Breast epithelium (tissue), 4 donors: ENCODE data around the gene PLCB3. TPM values are rescaled to one million over a fixed set of nuclear protein-coding genes. Genes with fewer than 3 reads are reported as not detected.
A peak's percentile ranks its signal among the peaks of the same experiment; 100 is the strongest.
"Not testable (repeated sequence)": the region's sequence is repeated elsewhere in the genome, so short reads cannot be mapped to it uniquely, and the experiment has no call there.

ENCODE experiments used
- DNase-seq, 2 donors: peaks; one replicate each; pipeline ENCODE4 v3.0.0-alpha.2; 2019; ENCODE audit warnings: low spot score in 2 of 2
- H3K27ac ChIP-seq, 2 donors: fragments of 200-600 bp; sonication (generic) in 1 of 2; one replicate each; pipeline ENCODE4 v1.5.1; 2016 to 2019; ENCODE audit warnings: mild to moderate bottlenecking in 1 of 2
- H3K27me3 ChIP-seq, 2 donors: fragments of 200-600 bp; sonication (generic) in 1 of 2; one replicate each; pipeline versions ENCODE4 v1.5.1 to v1.6.0; 2017 to 2019; ENCODE audit warnings: control low read depth in 1 of 2, mild to moderate bottlenecking in 1 of 2
- H3K36me3 ChIP-seq: fragments of 200-600 bp; one replicate; pipeline ENCODE4 v1.5.1; 2019
- H3K4me1 ChIP-seq, 2 donors: fragments of 200-600 bp; sonication (generic); one replicate each; pipeline ENCODE4 v1.5.1; 2016 to 2019; ENCODE audit warnings: control low read depth in 1 of 2
- H3K4me3 ChIP-seq, 3 donors: fragments of 200-600 bp; sonication (generic); 1 replicate in 2 of 3; 2 replicates in 1 of 3; pipeline ENCODE4 v1.5.1; 2016 to 2019; ENCODE audit warnings: mild to moderate bottlenecking in 3 of 3, moderate library complexity in 2 of 3
- H3K9me3 ChIP-seq, 2 donors: fragments of 200-600 bp; sonication (generic) in 1 of 2; one replicate each; pipeline ENCODE4 v1.5.1; 2016 to 2019; ENCODE audit warnings: control low read depth in 1 of 2
- CTCF ChIP-seq, 3 donors: fragments of 450-650 bp; IDR thresholded peaks; one replicate each; pipeline ENCODE4 v1.5.1; 2016 to 2017; ENCODE audit warnings: antibody characterized with exemption in 3 of 3, mild to moderate bottlenecking in 3 of 3, moderate library complexity in 3 of 3
- POLR2A ChIP-seq: fragments of 450-650 bp; IDR thresholded peaks from one replicate; pipeline ENCODE4 v1.6.1; 2016; ENCODE audit warnings: antibody characterized with exemption, mild to moderate bottlenecking, moderate library complexity
- POLR2AphosphoS5 ChIP-seq, 3 donors: sonication (generic); formaldehyde crosslinking; IDR thresholded peaks; one replicate each; pipeline ENCODE4 v1.6.1; 2017; ENCODE audit warnings: antibody characterized with exemption in 3 of 3
- intact Hi-C: fragments of 100-400 bp; cut with DNase I; formaldehyde crosslinking; loops from one replicate; pipeline ENCODE4 v1.15.1; 2023; ENCODE audit warnings: low total_unique reads
- total RNA-seq, 3 donors: library from RNA; depleted of rRNA; stranded (reverse); fragments of >200 nt; gene quantifications; one replicate each; pipeline ENCODE4 v1.1.0, GENCODE V29; 2016

The PLCB3 gene
- total RNA-seq, 3 donors from 2014 or later: 15.5 to 20.5 (median 19.0) TPM

- Histone ChIP-seq H3K27ac (peak within 1 kb of the TSS; percentile 89 to 90), H3K36me3 (no peaks in the 10 kb centered on the region), H3K27me3 (peaks cover 0 to 7% of the 10 kb centered on the region in 2 donors), H3K4me3 (peak within 1 kb of the TSS; percentile 62 to 75 (median 69)), H3K9me3 (no peaks in the 10 kb centered on the region), H3K4me1 (peaks cover 9 to 16% of the 10 kb centered on the region in 2 donors)
- peak; percentile 99 to 100 for DNase-seq
- intact Hi-C loops: no loop called here
- TF ChIP-seq POLR2AphosphoS5 (IDR thresholded peaks at IDR 0.05) (peak in 1 of 3 donors; percentile 68), CTCF (IDR thresholded peaks at IDR 0.05) (no peak)
Observed at GRCh38 chr11:64305075-64305690, 53.9 kb downstream of the PLCB3 start, which contains the start of gene ESRRA. Gene ESRRA, plus strand, starts transcription at chr11:64305524. Its CDS starts 1,656 bp downstream, at chr11:64307180.

DNA sequence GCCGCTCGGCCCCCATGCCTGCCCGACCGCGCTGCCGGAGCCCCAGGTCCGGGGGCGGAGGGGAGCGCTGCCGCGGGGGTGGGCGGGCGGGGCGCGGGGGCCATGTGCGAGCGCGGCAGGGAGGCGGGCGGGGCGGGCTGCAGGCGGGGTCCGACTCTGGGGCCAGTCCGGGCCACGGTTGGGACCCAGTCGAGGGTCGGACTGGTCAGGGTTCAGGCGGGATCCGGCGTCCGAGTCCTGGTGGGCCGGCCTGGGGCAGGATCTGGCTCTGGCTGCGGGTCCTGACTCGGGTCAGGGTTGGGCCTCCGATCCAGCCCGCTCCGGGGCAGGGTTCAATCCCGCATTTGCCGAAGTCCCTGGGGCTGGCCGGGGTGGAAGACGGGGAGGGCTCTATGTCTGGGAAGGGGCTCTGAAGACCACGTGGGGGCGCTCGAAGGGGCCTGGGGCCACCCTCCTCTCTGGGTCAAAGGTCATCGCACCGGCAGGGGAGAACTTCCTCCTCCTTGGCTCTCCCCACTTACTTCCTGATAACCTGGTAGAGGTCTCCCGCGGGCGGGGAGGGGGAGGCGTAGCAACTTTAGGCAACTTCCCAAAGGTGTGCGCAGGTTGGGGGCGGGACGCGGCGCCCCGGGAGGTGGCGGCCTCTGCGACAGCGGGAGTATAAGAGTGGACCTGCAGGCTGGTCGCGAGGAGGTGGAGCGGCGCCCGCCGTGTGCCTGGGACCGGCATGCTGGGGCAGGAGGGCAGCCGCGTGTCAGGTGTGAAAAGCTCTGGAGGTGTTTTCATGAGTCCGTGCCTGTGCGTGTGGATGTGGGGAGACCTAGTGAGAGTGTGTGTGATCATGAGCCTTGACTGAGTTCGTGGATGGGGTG is 54.6 kb downstream of the PLCB3 start:
- Histone ChIP-seq H3K4me3 (peak overlapping the region; percentile 62 to 75 (median 69)), H3K4me1 (peaks cover 5 to 10% of the 10 kb centered on the region in 2 donors), H3K27ac (peak overlapping the region; percentile 89 to 90), H3K36me3 (no peaks in the 10 kb centered on the region), H3K27me3 (no peaks in the 10 kb centered on the region), H3K9me3 (no peaks in the 10 kb centered on the region)
- intact Hi-C loops: no loop called here
- no peak for DNase-seq
- TF ChIP-seq CTCF (IDR thresholded peaks at IDR 0.05): no peak
- TF ChIP-seq POLR2AphosphoS5 (IDR thresholded peaks at IDR 0.05): peak in 1 of 3 donors; percentile 26

GRCh38 chr11:64306563-64306875 is 55.2 kb downstream of the PLCB3 start:
- peak overlapping the region; percentile 62 to 75 (median 69) for H3K4me3 ChIP-seq
- no peaks in the 10 kb centered on the region for H3K36me3 ChIP-seq
- H3K27ac ChIP-seq: peak overlapping the region; percentile 89 to 90
- no peaks in the 10 kb centered on the region for H3K27me3 ChIP-seq
- no peaks in the 10 kb centered on the region for H3K9me3 ChIP-seq
- intact Hi-C loops: no loop called here
- H3K4me1 ChIP-seq: peaks cover 5 to 10% of the 10 kb centered on the region in 2 donors
- TF ChIP-seq POLR2A (no peak), CTCF (IDR thresholded peaks at IDR 0.05) (no peak), POLR2AphosphoS5 (IDR thresholded peaks at IDR 0.05) (no peak)
- DNase-seq: no peak

DNA sequence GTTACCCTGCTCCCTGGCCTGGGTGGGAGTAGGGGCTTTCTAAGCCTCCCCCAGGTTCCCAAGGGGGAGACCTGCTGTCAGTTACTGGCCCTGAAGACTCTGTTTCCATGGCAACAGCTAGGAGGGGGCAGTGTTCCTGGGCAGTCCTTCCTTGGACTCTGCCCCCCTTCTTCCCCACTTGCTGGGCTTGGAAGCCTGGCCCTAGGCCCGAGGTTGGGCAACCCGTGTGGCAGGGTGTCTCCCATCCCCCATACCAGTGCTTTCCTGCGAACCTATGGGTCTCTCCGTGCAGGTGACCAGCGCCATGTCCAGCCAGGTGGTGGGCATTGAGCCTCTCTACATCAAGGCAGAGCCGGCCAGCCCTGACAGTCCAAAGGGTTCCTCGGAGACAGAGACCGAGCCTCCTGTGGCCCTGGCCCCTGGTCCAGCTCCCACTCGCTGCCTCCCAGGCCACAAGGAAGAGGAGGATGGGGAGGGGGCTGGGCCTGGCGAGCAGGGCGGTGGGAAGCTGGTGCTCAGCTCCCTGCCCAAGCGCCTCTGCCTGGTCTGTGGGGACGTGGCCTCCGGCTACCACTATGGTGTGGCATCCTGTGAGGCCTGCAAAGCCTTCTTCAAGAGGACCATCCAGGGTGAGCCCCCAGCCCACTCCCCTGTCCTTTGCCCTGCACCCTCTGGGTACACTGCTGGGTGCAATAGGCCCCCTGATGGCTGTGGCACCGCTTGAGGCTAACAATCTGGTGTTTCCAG is 55.7 kb downstream of the PLCB3 start:
- Histone ChIP-seq H3K4me3 (peak overlapping the region; percentile 62 to 75 (median 69)), H3K36me3 (no peaks in the 10 kb centered on the region), H3K4me1 (peaks cover 5 to 10% of the 10 kb centered on the region in 2 donors), H3K27ac (peak overlapping the region; percentile 89 to 90), H3K9me3 (no peaks in the 10 kb centered on the region), H3K27me3 (no peaks in the 10 kb centered on the region)
- intact Hi-C loops: no loop called here
- no peak for TF ChIP-seq POLR2AphosphoS5 (IDR thresholded peaks at IDR 0.05)
- DNase-seq: no peak

DNA sequence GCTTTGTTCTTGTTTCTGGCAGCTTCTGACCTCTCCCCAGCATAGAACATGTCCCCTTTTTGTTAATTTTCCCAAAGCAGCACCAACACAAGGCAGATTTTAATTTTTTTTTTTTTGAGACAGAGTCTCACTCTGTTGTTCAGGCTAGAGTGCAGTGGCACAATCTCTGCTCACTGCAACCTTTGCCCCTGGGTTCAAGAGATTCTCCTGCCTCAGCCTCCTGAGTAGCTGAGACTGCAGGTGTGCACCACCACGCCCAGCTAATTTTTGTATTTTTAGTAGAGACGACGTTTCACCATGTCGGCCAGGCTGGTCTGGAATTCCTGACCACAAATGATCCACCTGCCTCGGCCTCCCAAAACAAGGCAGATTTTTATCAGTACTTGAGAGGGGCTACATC is 56.5 kb downstream of the PLCB3 start:
- DNase-seq, H3K36me3 ChIP-seq, H3K27me3 ChIP-seq, intact Hi-C loops, H3K4me1 ChIP-seq, H3K4me3 ChIP-seq, H3K9me3 ChIP-seq: not testable (repeated sequence)
- peak overlapping the region in 1 of 2 donors; percentile 90 for H3K27ac ChIP-seq
